ENCODE data around the gene GPR15LG. TPM values are rescaled to one million over a fixed set of nuclear protein-coding genes. Genes with fewer than 3 reads are reported as not detected.

GPR15LG gene
- total and polyA plus RNA-seq, 2 experiments from 2014 or later, result not detected

DNA sequence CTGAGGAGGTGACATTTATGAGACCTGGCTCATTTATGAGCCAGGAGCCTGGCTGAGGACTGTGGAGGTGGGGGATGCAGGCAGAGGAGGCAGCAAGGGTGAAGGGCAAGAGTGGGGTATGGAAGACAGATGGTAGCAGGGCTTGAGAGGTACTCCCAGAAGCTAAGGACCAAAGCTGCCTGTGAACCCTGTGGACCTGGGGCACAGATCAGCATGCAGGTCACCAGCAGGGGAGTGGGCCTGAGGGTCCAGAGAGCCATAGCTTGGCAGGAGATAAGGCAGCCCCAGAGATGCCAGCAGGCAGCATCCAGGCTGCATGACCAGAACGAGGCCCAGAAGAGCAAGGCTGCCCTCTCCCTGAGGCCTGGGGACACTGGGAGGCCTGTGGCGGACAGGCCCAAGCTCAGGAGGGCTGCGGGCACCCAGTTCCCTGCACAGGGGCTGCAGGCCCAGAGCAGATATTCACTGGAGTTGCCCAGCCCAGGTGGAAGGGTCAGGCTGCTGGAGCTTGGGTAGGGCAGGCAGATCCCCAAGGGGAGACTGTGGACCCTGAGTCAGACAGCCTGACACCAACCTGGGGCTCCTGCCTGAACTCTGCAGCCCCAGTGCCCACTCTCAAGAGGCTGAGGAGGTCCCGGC is 3.4 kb downstream of the GPR15LG start:
- Mint-ChIP-seq H3K27me3 (ENCODE audit: insufficient read depth, low read depth, poor library complexity) (peaks cover 5% of the 10 kb centered on the region), H3K4me1 (peaks cover 4% of the 10 kb centered on the region; the same call in 1 of the 3 replicates), H3K4me3 (no peak overlapping the region), H3K9me3 (peaks cover 12% of the 10 kb centered on the region), H3K36me3 (ENCODE audit: low read depth) (peaks cover 5% of the 10 kb centered on the region; the same call in 1 of the 3 replicates), H3K27ac (no peak overlapping the region)
- no peaks in the 10 kb centered on the region; the same call in 1 of the 2 replicates for H3K9me2 ChIP-seq (ENCODE audit: insufficient read depth)
- H3K79me2 ChIP-seq (replicated peaks; ENCODE audit: insufficient read depth), result no peaks in the 10 kb centered on the region
- TF ChIP-seq STAT1 (IDR thresholded peaks at IDR 0.05; ENCODE audit: unreplicated experiment) (no peak), NANOG (IDR thresholded peaks at IDR 0.05; ENCODE audit: borderline replicate concordance) (no peak), ZNF114 (CRISPR knock-in tag; IDR thresholded peaks at IDR 0.05) (no peak), ETS1 (IDR thresholded peaks at IDR 0.05) (no peak), JUNB (IDR thresholded peaks at IDR 0.05; ENCODE audit: unreplicated experiment) (no peak), EZH2phosphoT487 (IDR thresholded peaks at IDR 0.05; ENCODE audit: unreplicated experiment) (no peak), ZNF331 (CRISPR knock-in tag; IDR thresholded peaks at IDR 0.05; ENCODE audit: low read depth) (no peak), EZH2 (IDR thresholded peaks at IDR 0.05; ENCODE audit: low read depth, unreplicated experiment) (no peak), REST (IDR thresholded peaks at IDR 0.05; ENCODE audit: unreplicated experiment) (no peak), POLR2AphosphoS5 (IDR thresholded peaks at IDR 0.05; ENCODE audit: low read depth) (no peak), CREB1 (CRISPR knock-in tag; IDR thresholded peaks at IDR 0.05; ENCODE audit: low read depth) (no peak)
- TF ChIP-seq, protein P1, sequence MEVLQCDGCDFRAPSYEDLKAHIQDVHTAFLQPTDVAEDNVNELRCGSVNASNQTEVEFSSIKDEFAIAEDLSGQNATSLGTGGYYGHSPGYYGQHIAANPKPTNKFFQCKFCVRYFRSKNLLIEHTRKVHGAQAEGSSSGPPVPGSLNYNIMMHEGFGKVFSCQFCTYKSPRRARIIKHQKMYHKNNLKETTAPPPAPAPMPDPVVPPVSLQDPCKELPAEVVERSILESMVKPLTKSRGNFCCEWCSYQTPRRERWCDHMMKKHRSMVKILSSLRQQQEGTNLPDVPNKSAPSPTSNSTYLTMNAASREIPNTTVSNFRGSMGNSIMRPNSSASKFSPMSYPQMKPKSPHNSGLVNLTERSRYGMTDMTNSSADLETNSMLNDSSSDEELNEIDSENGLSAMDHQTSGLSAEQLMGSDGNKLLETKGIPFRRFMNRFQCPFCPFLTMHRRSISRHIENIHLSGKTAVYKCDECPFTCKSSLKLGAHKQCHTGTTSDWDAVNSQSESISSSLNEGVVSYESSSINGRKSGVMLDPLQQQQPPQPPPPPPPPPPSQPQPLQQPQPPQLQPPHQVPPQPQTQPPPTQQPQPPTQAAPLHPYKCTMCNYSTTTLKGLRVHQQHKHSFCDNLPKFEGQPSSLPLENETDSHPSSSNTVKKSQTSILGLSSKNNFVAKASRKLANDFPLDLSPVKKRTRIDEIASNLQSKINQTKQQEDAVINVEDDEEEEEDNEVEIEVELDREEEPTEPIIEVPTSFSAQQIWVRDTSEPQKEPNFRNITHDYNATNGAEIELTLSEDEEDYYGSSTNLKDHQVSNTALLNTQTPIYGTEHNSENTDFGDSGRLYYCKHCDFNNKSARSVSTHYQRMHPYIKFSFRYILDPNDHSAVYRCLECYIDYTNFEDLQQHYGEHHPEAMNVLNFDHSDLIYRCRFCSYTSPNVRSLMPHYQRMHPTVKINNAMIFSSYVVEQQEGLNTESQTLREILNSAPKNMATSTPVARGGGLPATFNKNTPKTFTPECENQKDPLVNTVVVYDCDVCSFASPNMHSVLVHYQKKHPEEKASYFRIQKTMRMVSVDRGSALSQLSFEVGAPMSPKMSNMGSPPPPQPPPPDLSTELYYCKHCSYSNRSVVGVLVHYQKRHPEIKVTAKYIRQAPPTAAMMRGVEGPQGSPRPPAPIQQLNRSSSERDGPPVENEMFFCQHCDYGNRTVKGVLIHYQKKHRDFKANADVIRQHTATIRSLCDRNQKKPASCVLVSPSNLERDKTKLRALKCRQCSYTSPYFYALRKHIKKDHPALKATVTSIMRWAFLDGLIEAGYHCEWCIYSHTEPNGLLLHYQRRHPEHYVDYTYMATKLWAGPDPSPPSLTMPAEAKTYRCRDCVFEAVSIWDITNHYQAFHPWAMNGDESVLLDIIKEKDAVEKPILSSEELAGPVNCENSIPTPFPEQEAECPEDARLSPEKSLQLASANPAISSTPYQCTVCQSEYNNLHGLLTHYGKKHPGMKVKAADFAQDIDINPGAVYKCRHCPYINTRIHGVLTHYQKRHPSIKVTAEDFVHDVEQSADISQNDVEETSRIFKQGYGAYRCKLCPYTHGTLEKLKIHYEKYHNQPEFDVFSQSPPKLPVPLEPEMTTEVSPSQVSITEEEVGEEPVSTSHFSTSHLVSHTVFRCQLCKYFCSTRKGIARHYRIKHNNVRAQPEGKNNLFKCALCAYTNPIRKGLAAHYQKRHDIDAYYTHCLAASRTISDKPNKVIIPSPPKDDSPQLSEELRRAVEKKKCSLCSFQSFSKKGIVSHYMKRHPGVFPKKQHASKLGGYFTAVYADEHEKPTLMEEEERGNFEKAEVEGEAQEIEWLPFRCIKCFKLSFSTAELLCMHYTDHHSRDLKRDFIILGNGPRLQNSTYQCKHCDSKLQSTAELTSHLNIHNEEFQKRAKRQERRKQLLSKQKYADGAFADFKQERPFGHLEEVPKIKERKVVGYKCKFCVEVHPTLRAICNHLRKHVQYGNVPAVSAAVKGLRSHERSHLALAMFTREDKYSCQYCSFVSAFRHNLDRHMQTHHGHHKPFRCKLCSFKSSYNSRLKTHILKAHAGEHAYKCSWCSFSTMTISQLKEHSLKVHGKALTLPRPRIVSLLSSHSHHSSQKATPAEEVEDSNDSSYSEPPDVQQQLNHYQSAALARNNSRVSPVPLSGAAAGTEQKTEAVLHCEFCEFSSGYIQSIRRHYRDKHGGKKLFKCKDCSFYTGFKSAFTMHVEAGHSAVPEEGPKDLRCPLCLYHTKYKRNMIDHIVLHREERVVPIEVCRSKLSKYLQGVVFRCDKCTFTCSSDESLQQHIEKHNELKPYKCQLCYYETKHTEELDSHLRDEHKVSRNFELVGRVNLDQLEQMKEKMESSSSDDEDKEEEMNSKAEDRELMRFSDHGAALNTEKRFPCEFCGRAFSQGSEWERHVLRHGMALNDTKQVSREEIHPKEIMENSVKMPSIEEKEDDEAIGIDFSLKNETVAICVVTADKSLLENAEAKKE (CRISPR knock-in tag; IDR thresholded peaks at IDR 0.05), result no peak
- TF ChIP-seq, protein P2, sequence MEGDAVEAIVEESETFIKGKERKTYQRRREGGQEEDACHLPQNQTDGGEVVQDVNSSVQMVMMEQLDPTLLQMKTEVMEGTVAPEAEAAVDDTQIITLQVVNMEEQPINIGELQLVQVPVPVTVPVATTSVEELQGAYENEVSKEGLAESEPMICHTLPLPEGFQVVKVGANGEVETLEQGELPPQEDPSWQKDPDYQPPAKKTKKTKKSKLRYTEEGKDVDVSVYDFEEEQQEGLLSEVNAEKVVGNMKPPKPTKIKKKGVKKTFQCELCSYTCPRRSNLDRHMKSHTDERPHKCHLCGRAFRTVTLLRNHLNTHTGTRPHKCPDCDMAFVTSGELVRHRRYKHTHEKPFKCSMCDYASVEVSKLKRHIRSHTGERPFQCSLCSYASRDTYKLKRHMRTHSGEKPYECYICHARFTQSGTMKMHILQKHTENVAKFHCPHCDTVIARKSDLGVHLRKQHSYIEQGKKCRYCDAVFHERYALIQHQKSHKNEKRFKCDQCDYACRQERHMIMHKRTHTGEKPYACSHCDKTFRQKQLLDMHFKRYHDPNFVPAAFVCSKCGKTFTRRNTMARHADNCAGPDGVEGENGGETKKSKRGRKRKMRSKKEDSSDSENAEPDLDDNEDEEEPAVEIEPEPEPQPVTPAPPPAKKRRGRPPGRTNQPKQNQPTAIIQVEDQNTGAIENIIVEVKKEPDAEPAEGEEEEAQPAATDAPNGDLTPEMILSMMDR (conservative IDR thresholded peaks at IDR 0.05; ENCODE audit: low read depth in 2 of 2), result no peak
- no peaks in the 10 kb centered on the region; the same call in 1 of the 2 replicates for H4K20me1 ChIP-seq (replicated peaks; ENCODE audit: insufficient read depth)
- H3K4me1 ChIP-seq (ENCODE audit: insufficient read depth), result no peaks in the 10 kb centered on the region
- H3K4me3 ChIP-seq, result no peak overlapping the region
- H3K27ac ChIP-seq (ENCODE audit: low read depth), result no peak overlapping the region
- no peaks in the 10 kb centered on the region for H3K36me3 ChIP-seq (ENCODE audit: insufficient read depth)
- DNase-seq (ENCODE audit: low spot score) (no peak), ATAC-seq (no peak)
- no peaks in the 10 kb centered on the region for H3F3A ChIP-seq (replicated peaks; ENCODE audit: low read depth)
- no peaks in the 10 kb centered on the region for H3K27me3 ChIP-seq (ENCODE audit: insufficient read depth)
- H2AFZ ChIP-seq, result 0 out of 2 replicates have a peak overlapping the region, but pooled peaks have one; percentile 47
- no peak overlapping the region for H3K4me2 ChIP-seq
